Measurements from ENCODE around the gene KBTBD12.
"Not testable (repeated sequence)": the region's sequence is repeated elsewhere in the genome, so short reads cannot be mapped to it uniquely, and the experiment has no call there.

The KBTBD12 gene

DNA sequence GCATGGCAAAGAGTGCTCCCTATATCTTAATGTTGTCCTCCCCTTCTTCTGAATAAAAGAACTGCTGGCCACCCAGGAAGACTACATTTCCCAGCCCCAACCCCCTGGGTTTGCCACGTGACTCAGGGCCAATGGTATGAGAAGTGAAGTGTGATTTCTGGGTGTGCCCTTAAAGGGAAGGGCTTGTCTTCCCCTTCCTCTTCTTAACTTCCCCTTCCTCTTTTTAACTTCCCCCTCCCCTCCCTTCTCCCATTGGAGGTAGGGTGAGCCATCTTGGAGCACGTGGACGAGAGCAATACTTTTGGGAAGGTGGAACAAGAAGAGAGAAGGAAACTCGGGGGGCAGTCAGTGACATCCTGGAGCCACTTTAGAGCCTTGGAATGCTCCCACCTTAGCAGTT, 6.8 kb upstream of the KBTBD12 start:
- no peaks in the 10 kb centered on the region for H3K36me3 ChIP-seq (ENCODE audit: insufficient read depth, low read depth, low read length)
- peaks cover 5% of the 10 kb centered on the region for H3K27me3 ChIP-seq (ENCODE audit: insufficient read depth, low read length)
- H3K4me1 ChIP-seq (ENCODE audit: insufficient read depth, low read length): no peaks in the 10 kb centered on the region
- no peak overlapping the region for H3K4me3 ChIP-seq (ENCODE audit: low read length)
- no peak overlapping the region for H3K27ac ChIP-seq (ENCODE audit: low read length)
- no peaks in the 10 kb centered on the region for H3K9me3 ChIP-seq (ENCODE audit: insufficient read depth, low read depth, low read length)
- H3K9ac ChIP-seq (ENCODE audit: low read depth, low read length): no peak overlapping the region

DNA sequence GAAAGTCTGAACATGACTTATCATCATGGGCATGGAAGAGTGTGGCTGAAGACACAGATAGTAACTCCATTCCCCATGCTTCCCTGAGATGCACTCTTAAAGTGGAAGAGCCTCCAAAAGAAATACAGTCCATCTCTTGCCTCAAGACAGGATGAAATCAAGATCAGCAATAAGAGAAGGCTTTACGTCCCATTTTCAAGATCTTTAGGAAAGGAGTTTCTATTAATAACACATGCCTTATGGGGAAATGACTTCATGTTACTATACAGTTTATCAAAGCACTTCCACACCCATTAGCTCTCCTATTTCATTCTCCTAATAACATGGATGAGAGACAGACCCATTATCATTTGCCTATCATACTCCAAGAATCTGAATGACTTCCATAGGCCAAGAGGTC, 6.1 kb upstream of the KBTBD12 start:
- no peaks in the 10 kb centered on the region for H3K36me3 ChIP-seq (ENCODE audit: insufficient read depth, low read depth, low read length)
- H3K27ac ChIP-seq (ENCODE audit: low read length): no peak overlapping the region
- peaks cover 9% of the 10 kb centered on the region for H3K27me3 ChIP-seq (ENCODE audit: insufficient read depth, low read length)
- H3K9me3 ChIP-seq (ENCODE audit: insufficient read depth, low read depth, low read length): no peaks in the 10 kb centered on the region
- no peaks in the 10 kb centered on the region for H3K4me1 ChIP-seq (ENCODE audit: insufficient read depth, low read length)
- H3K9ac ChIP-seq (ENCODE audit: low read depth, low read length): no peak overlapping the region
- H3K4me3 ChIP-seq (ENCODE audit: low read length): no peak overlapping the region

DNA sequence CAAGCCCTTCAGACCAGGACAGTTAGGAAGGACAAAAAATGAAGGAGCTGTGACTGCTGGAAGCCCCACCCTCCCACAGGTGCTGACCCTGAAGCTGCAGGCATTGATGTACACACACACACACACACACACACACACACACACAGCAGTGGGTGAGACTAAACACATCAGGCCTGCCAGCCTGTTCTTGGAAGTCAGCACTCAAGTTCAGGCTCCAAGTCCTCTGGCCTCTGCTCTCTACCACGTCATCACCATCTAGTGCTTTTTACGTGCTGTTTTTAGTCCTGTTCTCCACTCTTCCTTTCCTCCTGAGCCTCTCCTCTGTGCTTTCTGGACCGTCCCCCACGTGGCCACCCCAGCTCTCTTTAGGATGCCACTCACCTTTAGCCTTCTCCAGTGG, 5.4 kb upstream of the KBTBD12 start:
- Histone ChIP-seq H3K9ac (ENCODE audit: low read depth, low read length) (no peak overlapping the region), H3K36me3 (ENCODE audit: insufficient read depth, low read depth, low read length) (no peaks in the 10 kb centered on the region), H3K4me3 (ENCODE audit: low read length) (no peak overlapping the region), H3K9me3 (ENCODE audit: insufficient read depth, low read depth, low read length) (no peaks in the 10 kb centered on the region), H3K27ac (ENCODE audit: low read length) (no peak overlapping the region), H3K27me3 (ENCODE audit: insufficient read depth, low read length) (peaks cover 16% of the 10 kb centered on the region), H3K4me1 (ENCODE audit: insufficient read depth, low read length) (no peaks in the 10 kb centered on the region)

DNA sequence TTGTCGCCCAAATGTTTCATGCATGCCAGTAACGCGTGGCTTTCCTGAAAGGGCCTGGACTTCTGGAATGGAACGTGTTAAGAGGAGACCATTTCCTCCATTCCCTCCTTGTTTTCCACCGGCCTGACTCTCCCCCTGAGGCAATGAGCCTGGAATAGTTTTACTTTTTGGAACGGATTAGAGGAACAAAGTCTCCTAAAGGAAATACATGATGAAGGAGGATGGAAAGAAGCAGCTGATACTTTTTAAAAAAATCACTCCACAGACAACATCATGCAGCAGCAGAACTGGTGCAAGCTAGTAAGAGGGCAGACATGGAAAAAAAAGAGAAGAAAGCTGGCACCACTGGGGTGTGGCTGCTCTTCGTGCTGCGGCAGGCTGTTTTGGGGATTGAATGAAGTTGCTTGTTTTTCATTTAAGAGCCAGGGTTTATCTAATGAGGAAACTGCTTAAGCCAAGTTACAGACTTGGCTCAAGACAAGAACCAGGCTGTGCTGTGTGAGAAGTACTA, 3.6 kb upstream of the KBTBD12 start:
- Histone ChIP-seq H3K9ac (ENCODE audit: low read depth, low read length) (no peak overlapping the region), H3K4me3 (ENCODE audit: low read length) (no peak overlapping the region), H3K27me3 (ENCODE audit: insufficient read depth, low read length) (peaks cover 34% of the 10 kb centered on the region), H3K27ac (ENCODE audit: low read length) (no peak overlapping the region), H3K4me1 (ENCODE audit: insufficient read depth, low read length) (no peaks in the 10 kb centered on the region), H3K9me3 (ENCODE audit: insufficient read depth, low read depth, low read length) (no peaks in the 10 kb centered on the region), H3K36me3 (ENCODE audit: insufficient read depth, low read depth, low read length) (no peaks in the 10 kb centered on the region)

DNA sequence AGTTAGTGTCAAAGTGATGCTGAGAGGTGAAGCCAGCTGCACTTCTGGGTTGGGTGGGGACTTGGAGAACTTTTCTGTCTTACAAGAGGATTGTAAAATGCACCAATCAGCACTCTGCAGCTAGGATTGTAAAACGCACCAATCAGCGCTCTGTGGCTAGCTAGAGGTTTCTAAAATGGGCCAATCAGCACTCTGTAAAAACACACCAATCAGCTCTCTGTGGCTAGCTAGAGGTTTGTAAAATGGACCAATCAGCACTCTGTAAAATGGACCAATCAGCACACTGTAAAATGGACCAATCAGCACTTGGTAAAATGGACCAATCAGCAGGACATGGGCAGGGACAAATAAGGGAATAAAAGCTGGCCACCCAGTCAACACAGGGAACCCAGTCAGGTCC, 1.2 kb upstream of the KBTBD12 start:
- not testable (repeated sequence) for H3K4me3 ChIP-seq (ENCODE audit: low read length); H3K4me1 ChIP-seq (ENCODE audit: insufficient read depth, low read length); H3K36me3 ChIP-seq (ENCODE audit: insufficient read depth, low read depth, low read length); H3K9ac ChIP-seq (ENCODE audit: low read depth, low read length); H3K27ac ChIP-seq (ENCODE audit: low read length); H3K9me3 ChIP-seq (ENCODE audit: insufficient read depth, low read depth, low read length)
- H3K27me3 ChIP-seq (ENCODE audit: insufficient read depth, low read length): peaks cover 43% of the 10 kb centered on the region

DNA sequence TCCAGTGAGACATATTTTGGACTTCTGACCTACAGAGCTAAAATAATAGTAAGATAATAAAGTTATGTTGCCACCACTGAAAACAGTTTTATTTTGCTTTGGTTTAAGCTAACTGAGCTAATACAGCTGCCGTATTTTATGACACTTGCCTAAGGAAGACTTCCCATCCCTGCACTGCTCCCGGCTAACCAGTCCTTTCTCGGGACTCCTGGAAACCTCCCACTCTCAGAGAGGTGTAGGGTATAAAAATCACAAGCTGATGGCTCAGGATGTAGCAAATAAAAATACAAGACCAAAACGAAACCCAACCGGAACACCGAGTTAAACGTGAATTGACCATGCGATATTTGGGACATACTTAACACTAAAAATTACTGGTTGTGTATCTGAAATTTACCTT, 448 bp upstream of the KBTBD12 start:
- Histone ChIP-seq H3K27me3 (ENCODE audit: insufficient read depth, low read length) (peaks cover 43% of the 10 kb centered on the region), H3K4me3 (ENCODE audit: low read length) (no peak overlapping the region)

DNA sequence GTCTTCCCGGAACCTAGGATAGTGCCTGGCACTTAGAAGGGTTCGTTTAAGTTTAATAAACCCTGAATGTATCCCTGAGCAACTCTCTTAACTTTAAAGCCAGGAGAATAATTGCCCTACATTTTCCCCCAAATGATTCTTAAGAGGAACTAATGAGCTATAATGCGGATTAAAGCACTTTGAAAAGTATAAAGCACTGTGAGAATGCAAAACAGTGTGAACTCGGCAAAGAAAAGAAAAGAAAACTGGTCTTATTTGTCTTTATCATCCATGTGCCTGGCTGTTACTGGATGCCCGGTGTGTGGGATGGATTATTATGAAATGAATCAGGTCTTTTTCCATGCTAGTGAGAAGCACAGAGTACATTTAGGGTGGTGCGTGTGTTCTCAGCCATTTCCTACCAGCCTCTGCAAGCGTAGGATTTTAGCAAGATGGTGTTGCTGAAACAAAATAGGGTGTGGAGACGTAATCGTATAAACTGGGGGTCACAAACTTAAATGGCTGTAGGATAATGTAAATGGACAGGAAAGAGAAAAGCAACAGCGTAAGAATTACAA, 983 bp downstream of the KBTBD12 start:
- H3K4me3 ChIP-seq (ENCODE audit: low read length): no peak overlapping the region; the same call in 1 of the 2 replicates
- H3K9me3 ChIP-seq (ENCODE audit: insufficient read depth, low read depth, low read length): no peaks in the 10 kb centered on the region
- H3K27me3 ChIP-seq (ENCODE audit: insufficient read depth, low read length): peaks cover 42% of the 10 kb centered on the region

More for the DNA sequence above, 448 bp upstream of the KBTBD12 start:
- H3K4me1 ChIP-seq (ENCODE audit: insufficient read depth, low read length): no peaks in the 10 kb centered on the region
- no peaks in the 10 kb centered on the region for H3K36me3 ChIP-seq (ENCODE audit: insufficient read depth, low read depth, low read length)
- no peaks in the 10 kb centered on the region for H3K9me3 ChIP-seq (ENCODE audit: insufficient read depth, low read depth, low read length)
- no peak overlapping the region for H3K9ac ChIP-seq (ENCODE audit: low read depth, low read length)
- H3K27ac ChIP-seq (ENCODE audit: low read length): no peak overlapping the region

DNA sequence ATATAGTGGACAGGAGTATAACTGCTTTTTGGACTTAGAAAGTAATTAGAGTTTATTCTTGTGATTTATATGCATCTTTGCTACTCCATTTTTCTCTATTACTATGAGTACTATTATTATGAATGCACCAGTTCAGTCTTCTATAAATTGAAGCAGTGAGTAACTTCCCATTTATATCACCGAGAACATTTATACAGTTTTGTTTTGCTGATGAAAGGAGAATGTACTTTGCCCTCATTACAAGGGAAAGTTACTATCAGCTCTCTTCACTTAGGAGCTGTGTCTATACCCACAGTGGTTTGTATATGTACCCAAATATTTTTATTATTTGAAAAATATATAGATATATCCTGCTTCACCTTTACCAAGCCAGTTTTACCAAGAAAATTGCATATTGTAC, 5.7 kb downstream of the KBTBD12 start:
- no peak overlapping the region for H3K4me3 ChIP-seq (ENCODE audit: low read length)

More for the DNA sequence above, 983 bp downstream of the KBTBD12 start:
- Histone ChIP-seq H3K4me1 (ENCODE audit: insufficient read depth, low read length) (no peaks in the 10 kb centered on the region), H3K9ac (ENCODE audit: low read depth, low read length) (no peak overlapping the region), H3K27ac (ENCODE audit: low read length) (no peak overlapping the region), H3K36me3 (ENCODE audit: insufficient read depth, low read depth, low read length) (no peaks in the 10 kb centered on the region)

DNA sequence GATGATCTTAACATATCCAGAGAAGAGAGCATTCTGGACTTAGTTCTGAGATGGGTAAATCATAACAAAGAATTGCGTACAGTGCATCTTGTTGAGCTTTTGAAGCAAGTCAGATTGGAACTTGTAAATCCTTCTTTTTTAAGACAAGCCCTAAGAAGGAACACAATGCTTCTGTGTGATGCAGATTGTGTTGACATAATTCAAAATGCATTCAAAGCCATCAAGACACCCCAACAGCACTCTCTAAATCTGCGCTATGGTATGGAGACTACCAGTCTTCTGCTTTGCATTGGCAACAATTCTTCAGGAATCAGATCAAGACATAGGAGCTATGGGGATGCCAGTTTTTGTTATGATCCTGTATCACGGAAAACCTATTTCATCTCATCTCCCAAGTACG, 8.6 kb downstream of the KBTBD12 start:
- H3K9ac ChIP-seq (ENCODE audit: low read depth, low read length): no peak overlapping the region
- H3K4me1 ChIP-seq (ENCODE audit: insufficient read depth, low read length): no peaks in the 10 kb centered on the region
- H3K9me3 ChIP-seq (ENCODE audit: insufficient read depth, low read depth, low read length): no peaks in the 10 kb centered on the region
- H3K36me3 ChIP-seq (ENCODE audit: insufficient read depth, low read depth, low read length): no peaks in the 10 kb centered on the region
- no peak overlapping the region for H3K27ac ChIP-seq (ENCODE audit: low read length)
- H3K27me3 ChIP-seq (ENCODE audit: insufficient read depth, low read length): no peaks in the 10 kb centered on the region
- H3K4me3 ChIP-seq (ENCODE audit: low read length): no peak overlapping the region

More for the DNA sequence above, 5.7 kb downstream of the KBTBD12 start:
- no peak overlapping the region for H3K9ac ChIP-seq (ENCODE audit: low read depth, low read length)
- H3K4me1 ChIP-seq (ENCODE audit: insufficient read depth, low read length): no peaks in the 10 kb centered on the region
- H3K9me3 ChIP-seq (ENCODE audit: insufficient read depth, low read depth, low read length): no peaks in the 10 kb centered on the region
- peaks cover 17% of the 10 kb centered on the region for H3K27me3 ChIP-seq (ENCODE audit: insufficient read depth, low read length)
- no peaks in the 10 kb centered on the region for H3K36me3 ChIP-seq (ENCODE audit: insufficient read depth, low read depth, low read length)
- no peak overlapping the region for H3K27ac ChIP-seq (ENCODE audit: low read length)

DNA sequence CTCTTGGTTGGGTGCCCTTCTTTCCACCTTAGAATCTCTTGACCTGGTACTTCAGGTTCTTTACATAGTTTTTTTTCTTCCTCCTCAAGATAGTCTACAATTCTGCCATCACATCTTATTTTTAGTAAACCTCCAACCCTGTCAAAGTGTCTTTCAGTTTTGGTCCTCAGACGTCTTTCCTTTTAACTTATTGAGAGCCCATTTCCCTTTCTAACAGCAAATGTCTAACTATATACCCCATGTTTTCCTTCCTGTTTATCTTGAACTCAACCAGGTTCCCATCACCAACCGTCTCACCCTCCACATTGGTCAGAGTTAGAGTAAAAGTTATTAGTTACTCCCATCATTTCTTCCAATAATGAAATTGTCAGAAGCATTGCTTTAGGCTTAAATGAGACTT, 10.4 kb downstream of the KBTBD12 start:
- Histone ChIP-seq H3K9me3 (ENCODE audit: insufficient read depth, low read depth, low read length) (no peaks in the 10 kb centered on the region), H3K9ac (ENCODE audit: low read depth, low read length) (no peak overlapping the region), H3K4me1 (ENCODE audit: insufficient read depth, low read length) (no peaks in the 10 kb centered on the region), H3K4me3 (ENCODE audit: low read length) (no peak overlapping the region), H3K27ac (ENCODE audit: low read length) (no peak overlapping the region), H3K27me3 (ENCODE audit: insufficient read depth, low read length) (no peaks in the 10 kb centered on the region), H3K36me3 (ENCODE audit: insufficient read depth, low read depth, low read length) (no peaks in the 10 kb centered on the region)

DNA sequence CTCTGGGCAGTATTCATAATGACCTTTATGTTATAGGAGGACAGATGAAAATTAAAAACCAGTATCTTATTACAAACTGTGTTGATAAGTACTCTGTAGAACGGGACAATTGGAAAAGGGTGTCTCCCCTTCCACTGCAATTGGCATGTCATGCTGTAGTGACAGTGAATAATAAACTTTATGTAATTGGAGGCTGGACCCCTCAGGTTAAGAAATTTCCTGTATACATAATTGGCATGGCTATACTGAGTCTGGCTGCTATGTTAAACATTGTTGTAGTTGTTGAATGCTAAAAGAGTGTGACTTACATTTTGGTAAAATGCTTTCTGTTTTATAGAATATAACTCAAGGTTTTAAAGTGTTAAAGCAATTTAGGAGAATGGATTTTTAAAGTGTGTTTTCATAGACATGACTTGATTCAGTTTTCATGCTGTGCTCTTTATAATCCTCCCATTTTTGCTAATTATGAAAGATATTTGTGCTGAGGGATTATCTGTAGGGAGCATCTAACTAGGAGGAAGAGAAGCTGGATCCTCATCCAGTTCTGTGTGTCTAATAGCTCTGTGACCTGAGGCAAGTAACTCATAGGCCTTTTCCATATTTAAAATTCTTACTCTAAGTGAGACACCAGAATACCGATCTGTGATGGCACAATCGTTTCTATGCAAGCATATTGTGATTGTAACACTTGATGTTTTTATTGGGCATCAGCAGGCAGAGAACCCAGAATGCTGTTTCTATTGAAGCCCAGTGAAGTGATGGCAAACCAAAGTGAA, 13.0 kb downstream of the KBTBD12 start:
- Histone ChIP-seq H3K27me3 (ENCODE audit: insufficient read depth, low read length) (no peaks in the 10 kb centered on the region), H3K4me3 (ENCODE audit: low read length) (no peak overlapping the region), H3K9me3 (ENCODE audit: insufficient read depth, low read depth, low read length) (no peaks in the 10 kb centered on the region), H3K36me3 (ENCODE audit: insufficient read depth, low read depth, low read length) (no peaks in the 10 kb centered on the region), H3K4me1 (ENCODE audit: insufficient read depth, low read length) (no peaks in the 10 kb centered on the region), H3K27ac (ENCODE audit: low read length) (no peak overlapping the region), H3K9ac (ENCODE audit: low read depth, low read length) (no peak overlapping the region)

DNA sequence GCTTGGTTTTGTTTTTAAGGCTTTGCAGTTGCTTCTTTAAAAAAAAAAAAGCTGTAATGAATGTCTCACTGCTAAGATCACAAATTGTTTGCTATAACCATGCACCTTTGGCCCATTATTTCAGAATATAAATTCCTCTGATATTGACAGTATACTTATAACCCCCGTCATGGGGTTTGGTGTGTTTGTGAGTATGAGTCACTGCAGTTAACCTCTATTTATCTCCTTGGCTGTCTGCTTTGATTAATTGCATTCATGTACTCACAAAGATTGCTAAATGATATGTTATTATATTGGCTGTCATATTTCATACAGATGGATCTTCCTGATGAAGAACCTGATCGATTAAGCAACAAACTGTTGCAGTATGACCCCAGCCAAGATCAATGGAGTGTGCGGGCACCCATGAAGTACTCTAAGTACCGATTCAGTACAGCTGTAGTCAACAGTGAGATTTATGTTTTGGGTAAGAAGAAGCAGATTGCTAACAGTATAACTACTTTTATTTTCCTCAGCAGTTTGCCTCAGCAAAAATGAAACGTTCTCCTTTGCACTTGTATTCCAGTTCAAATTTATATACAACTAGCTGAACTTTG, 14.9 kb downstream of the KBTBD12 start:
- no peaks in the 10 kb centered on the region for H3K9me3 ChIP-seq (ENCODE audit: insufficient read depth, low read depth, low read length)
- no peak overlapping the region for H3K9ac ChIP-seq (ENCODE audit: low read depth, low read length)
- no peak overlapping the region for H3K4me3 ChIP-seq (ENCODE audit: low read length)
- H3K27me3 ChIP-seq (ENCODE audit: insufficient read depth, low read length): no peaks in the 10 kb centered on the region
- H3K27ac ChIP-seq (ENCODE audit: low read length): no peak overlapping the region
- H3K4me1 ChIP-seq (ENCODE audit: insufficient read depth, low read length): no peaks in the 10 kb centered on the region
- H3K36me3 ChIP-seq (ENCODE audit: insufficient read depth, low read depth, low read length): no peaks in the 10 kb centered on the region
